PC-9 (cell line): Measurements from ENCODE around the gene CCDC88C. TPM values are rescaled to one million over a fixed set of nuclear protein-coding genes. Genes with fewer than 3 reads are reported as not detected.

Experiments
- BruUV-seq: library from RNA; stranded (reverse); fragments of 400-500 nt; replicated peaks from 2 replicates; lab custom pipeline; 2021; lab: Mats Ljungman, UMichigan
- CTCF ChIA-PET: fragments of 300-600 bp; sonication (Branson Sonifier 250); formaldehyde crosslinking; loops from one replicate; lab custom pipeline; 2022; ENCODE audit warnings: antibody characterized with exemption; lab: Charles Lee
- POLR2A ChIA-PET: fragments of 300-600 bp; sonication (Branson Sonifier 250); formaldehyde crosslinking; loops from one replicate; lab custom pipeline; 2022; ENCODE audit warnings: antibody characterized with exemption; ENCODE audit not compliant: unreplicated experiment; lab: Charles Lee
- DNase-seq, 2 experiments: peaks; one replicate each; pipeline versions ENCODE4 v3.0.0 to v3.0.0-alpha.2; 2015 to 2022; ENCODE audit warnings: mixed read lengths in 1 of 2
- H2AFZ ChIP-seq: fragments of 200-600 bp; sonication (generic); 2 replicates; pipeline ENCODE4 v1.8.1; 2017; ENCODE audit warnings: antibody characterized with exemption
- H3F3A ChIP-seq: fragments of 200-600 bp; sonication (generic); 2 replicates; pipeline ENCODE4 v1.8.1; 2017; ENCODE audit warnings: antibody characterized with exemption, mild to moderate bottlenecking, low read depth; ENCODE audit not compliant: insufficient read depth
- H3K27ac ChIP-seq: fragments of 200-600 bp; sonication (generic); 2 replicates; pipeline ENCODE4 v1.6.1; 2016; ENCODE audit warnings: mixed run types
- H3K27me3 ChIP-seq: fragments of 200-600 bp; sonication (generic); 2 replicates; pipeline ENCODE4 v1.6.1; 2016; ENCODE audit warnings: low read depth, mixed run types; ENCODE audit not compliant: insufficient read depth
- H3K36me3 ChIP-seq: fragments of 200-600 bp; sonication (generic); 2 replicates; pipeline ENCODE4 v1.6.1; 2016; ENCODE audit warnings: low read depth, mixed run types
- H3K4me1 ChIP-seq: fragments of 200-600 bp; sonication (generic); replicated peaks from 2 replicates; pipeline ENCODE4 v1.6.1; 2016; ENCODE audit warnings: mixed run types; ENCODE audit not compliant: insufficient read depth
- H3K4me2 ChIP-seq: fragments of 200-600 bp; sonication (generic); 2 replicates; pipeline ENCODE4 v1.6.1; 2017; ENCODE audit warnings: mixed run types
- H3K4me3 ChIP-seq: fragments of 200-600 bp; sonication (generic); 2 replicates; pipeline ENCODE4 v1.6.1; 2016; ENCODE audit warnings: mixed run types
- H3K79me2 ChIP-seq: fragments of 200-600 bp; sonication (generic); 2 replicates; pipeline ENCODE4 v1.6.1; 2017; ENCODE audit warnings: low read depth, mixed run types
- H3K9me2 ChIP-seq: fragments of 200-600 bp; sonication (generic); 2 replicates; pipeline ENCODE4 v1.8.1; 2017; ENCODE audit warnings: mild to moderate bottlenecking; ENCODE audit not compliant: insufficient read depth
- H3K9me3 ChIP-seq: fragments of 200-600 bp; sonication (generic); 2 replicates; pipeline ENCODE4 v1.8.1; 2016; ENCODE audit warnings: low read depth; ENCODE audit not compliant: insufficient read depth
- H4K20me1 ChIP-seq: fragments of 200-600 bp; sonication (generic); 2 replicates; pipeline ENCODE4 v1.8.1; 2017; ENCODE audit not compliant: insufficient read depth
- CTCF ChIP-seq: fragments of 200-600 bp; sonication (generic); conservative IDR thresholded peaks from 2 replicates; pipeline ENCODE4 v1.6.1; 2017; ENCODE audit warnings: mixed run types, antibody characterized with exemption, mild to moderate bottlenecking, moderate library complexity
- EZH2 ChIP-seq: fragments of 200-600 bp; sonication (generic); IDR thresholded peaks from 2 replicates; pipeline ENCODE4 v1.8.0; 2017; ENCODE audit warnings: antibody characterized with exemption, low read depth
- intact Hi-C: fragments of 100-400 bp; cut with micrococcal nuclease; formaldehyde crosslinking; loops from one replicate; pipeline ENCODE4 v1.10.0; 2022; ENCODE audit not compliant: unreplicated experiment
- total RNA-seq: library from RNA; stranded (reverse); gene quantifications from 2 replicates; pipeline ENCODE4 v1.2.3, GENCODE V29; 2021

Gene CCDC88C
- total RNA-seq, 1 experiment from 2014 or later, result 7.4 TPM

DNA sequence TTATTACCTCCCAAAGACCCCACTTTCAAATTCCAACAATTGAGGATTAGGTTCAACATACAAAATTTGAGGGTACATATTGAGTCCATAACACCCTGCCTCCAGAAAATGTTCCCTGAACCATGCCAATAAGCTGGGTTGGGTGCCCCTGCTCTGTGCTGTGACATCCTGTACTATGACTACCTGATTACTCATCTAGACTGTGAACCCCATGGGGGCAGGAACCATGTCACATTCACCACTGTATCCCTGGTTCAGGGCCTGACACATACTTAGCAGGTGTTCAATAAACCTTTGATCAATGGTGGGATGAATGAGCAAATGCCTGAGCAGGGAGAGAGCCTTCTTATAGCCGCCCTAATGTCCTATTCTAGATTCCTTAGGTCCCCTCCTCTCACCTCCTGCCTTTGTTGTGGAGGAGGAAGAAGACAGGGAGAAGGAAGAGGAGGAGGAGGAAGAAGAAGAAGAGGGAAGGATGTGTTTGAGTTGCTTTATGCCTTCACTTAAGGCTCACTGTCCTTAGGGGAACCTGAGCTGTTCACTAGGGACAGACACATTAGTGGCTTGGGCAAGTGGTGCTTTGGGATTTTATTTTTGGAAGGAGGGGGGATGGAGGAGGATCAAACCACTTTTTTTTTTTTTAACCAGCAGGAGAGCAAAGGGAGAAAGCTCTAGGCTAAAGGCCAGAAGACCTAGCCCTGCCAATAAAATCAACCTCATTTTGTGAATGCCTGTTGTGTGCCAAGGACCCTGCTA is 194.4 kb downstream of the CCDC88C start:
- H3F3A ChIP-seq, result peaks cover 6% of the 10 kb centered on the region; the same call in 1 of the 2 replicates
- no TSS peak for BruUV-seq
- intact Hi-C loops, result no loop called here
- no peak overlapping the region for H3K4me3 ChIP-seq
- peaks cover 9% of the 10 kb centered on the region for H3K4me1 ChIP-seq
- TF ChIP-seq CTCF (no peak), EZH2 (no peak)
- ChIA-PET POLR2A (no interaction called here), CTCF (no interaction called here)
- no peaks in the 10 kb centered on the region for H4K20me1 ChIP-seq
- no peaks in the 10 kb centered on the region for H3K27me3 ChIP-seq
- no peak overlapping the region for H3K27ac ChIP-seq
- H3K9me2 ChIP-seq, result no peaks in the 10 kb centered on the region
- H3K9me3 ChIP-seq, result no peaks in the 10 kb centered on the region
- H3K79me2 ChIP-seq, result no peaks in the 10 kb centered on the region
- no peak overlapping the region for H2AFZ ChIP-seq
- H3K4me2 ChIP-seq, result no peak overlapping the region
- no peak for DNase-seq
- no peaks in the 10 kb centered on the region for H3K36me3 ChIP-seq

Other genes with a start within 250 kb of the CCDC88C start
- not detected in 2 replicates for gene GPR68, start 173.1 kb downstream of the CCDC88C start, total RNA-seq
- gene PPP4R3A, start 92.5 kb upstream of the CCDC88C start, total RNA-seq, result 14.8 and 15.5 TPM in 2 replicates